ENCODE results near the gene HMCES.

HMCES gene

DNA sequence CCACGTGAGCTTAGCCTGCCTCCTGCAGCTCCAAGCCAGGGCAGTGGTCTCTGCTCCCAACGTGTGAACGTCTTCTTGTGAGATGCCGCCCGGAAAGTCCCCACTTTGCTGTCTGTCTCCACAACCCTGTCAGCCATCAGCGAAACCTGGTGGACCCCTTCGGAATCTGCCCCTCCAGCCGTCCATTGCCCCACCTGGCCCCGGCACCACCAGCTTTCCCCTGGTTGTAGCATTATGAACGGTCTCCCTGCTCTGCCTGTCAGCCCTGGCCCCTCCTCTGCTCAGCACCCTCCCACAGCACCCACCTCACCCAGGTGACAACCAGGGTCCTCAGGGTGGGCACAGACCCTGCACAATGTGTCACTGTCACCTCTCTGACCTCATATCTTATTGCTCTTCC is 71.1 kb downstream of the HMCES start:
- DNase-seq, result no peak

DNA sequence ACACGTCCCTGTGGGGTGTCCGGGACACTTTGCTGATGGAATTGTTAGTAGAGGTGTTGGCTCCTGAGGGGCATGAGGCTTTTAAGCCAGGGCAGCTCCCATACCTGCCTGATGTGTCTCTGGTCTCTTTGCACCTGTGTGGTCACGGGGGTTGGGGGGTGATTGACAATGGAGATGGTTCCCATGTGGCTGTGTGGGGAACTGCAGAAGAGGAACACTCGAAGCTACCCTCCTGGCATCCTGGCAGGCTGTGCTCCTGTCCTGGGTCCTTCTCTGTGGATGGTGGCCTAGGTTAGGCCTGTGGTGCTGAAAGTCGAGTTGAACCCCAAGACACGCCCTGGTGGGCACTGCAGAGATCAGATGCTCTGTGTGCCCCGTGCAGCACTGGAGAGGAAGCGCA is 73.4 kb downstream of the HMCES start:
- no peak for DNase-seq

DNA sequence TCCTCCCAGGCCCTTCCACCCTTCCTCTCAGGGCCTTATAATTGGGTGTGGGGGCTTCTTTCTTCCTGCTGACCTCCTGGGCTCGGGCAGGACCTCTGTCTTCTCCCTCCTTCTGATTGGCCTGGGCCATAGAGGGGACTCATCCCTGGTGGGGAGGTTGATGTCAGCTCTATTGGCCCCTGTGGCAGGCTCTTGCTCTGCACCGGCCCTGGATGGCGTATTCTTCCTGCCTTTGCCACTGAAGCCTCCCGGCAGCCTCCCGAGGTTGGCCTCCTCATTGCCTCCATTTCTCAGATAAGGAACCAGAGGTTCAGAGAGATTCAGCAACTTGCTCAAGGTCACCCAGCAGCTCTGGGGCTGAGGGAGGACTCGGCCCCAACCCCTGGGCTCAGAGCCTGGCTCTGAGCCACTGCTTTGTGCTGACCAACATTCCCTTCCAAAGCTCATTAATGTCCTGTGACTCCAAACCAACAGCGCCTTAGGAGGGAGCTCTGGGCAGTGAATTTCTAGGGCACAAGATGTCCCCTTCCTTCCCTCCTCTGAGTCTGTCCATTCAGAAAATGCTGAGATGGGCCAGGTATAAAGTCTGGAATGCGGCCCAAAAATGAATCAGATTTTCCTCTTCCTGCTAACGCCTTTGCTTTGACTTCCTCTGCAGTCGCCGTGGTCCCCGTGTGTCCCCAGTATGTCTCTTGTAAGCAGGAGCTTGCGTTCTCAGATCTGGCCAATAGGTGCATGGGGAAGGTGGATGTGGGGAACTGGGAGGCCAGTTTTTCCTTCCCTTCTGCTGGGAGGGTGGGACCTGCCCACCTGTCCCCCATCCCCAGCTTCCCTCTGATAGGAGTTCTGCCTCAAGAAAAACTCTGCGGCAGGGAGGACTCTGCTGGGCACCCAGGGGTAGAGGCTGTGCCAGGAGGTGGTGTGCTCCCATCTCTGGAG is 74.2 kb downstream of the HMCES start:
- DNase-seq, result no peak

DNA sequence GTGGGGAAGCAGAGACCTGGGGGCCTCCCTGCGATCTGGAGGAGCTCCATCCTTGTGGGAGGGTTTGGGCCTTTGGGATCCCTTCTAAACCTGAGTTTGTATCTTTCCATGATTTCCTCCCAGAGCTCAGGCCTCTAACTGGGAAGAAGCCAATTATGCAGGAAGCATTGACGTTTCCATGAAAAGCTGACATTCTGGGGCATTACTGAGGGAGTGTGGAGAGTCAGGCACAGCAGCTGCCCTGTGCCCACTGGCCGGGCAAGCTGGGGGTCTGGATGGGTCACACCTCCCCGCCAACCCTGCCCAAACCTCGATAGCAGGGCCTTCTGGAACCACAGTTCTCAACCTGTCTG is 74.9 kb downstream of the HMCES start:
- no peak for DNase-seq

All from activated naive CD4-positive, alpha-beta T cell (primary cell).